ENCODE results near the gene SYTL4.

Gene SYTL4

GRCh38 chrX:100695302-100695701, 36.6 kb downstream of the SYTL4 start:
- H3K27ac ChIP-seq (ENCODE audit: low read depth, low read length): no peak overlapping the region
- H3K4me1 ChIP-seq (ENCODE audit: control insufficient read depth, insufficient read depth, low read length, unreplicated experiment): no peaks in the 10 kb centered on the region
- H3K4me3 ChIP-seq (ENCODE audit: low read depth, low read length): no peak overlapping the region
- no peaks in the 10 kb centered on the region for H3K27me3 ChIP-seq (ENCODE audit: insufficient read depth, low read length)
- H2AFZ ChIP-seq (ENCODE audit: low read length, unreplicated experiment): no peak overlapping the region
- H3K36me3 ChIP-seq (ENCODE audit: insufficient read depth, low read length): no peaks in the 10 kb centered on the region
- no peaks in the 10 kb centered on the region for H3K79me2 ChIP-seq (ENCODE audit: control insufficient read depth, insufficient read depth, low read length, unreplicated experiment)

DNA sequence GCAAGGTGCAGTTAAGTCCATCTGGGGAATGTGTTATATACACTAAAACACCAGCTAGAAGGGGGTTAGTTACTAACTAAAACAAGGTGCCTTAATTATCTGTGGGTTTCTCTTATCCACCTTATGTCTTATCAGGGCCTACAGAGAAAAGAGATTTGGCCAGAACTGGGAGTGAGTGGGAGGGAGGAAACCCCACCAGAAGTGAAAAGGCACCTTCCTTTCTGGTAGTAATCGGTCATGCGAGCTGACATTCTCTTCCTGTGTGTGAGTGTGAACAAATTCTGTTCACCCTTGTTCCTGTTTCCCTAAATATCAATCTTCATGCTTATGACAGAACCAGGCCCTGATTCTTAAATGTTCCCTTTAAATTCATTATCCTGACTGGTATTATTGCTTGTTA, 44.4 kb downstream of the SYTL4 start:
- Histone ChIP-seq H3K27ac (ENCODE audit: low read depth, low read length) (no peak overlapping the region), H3K36me3 (ENCODE audit: insufficient read depth, low read length) (no peaks in the 10 kb centered on the region), H3K4me3 (ENCODE audit: low read depth, low read length) (no peak overlapping the region), H3K4me1 (ENCODE audit: control insufficient read depth, insufficient read depth, low read length, unreplicated experiment) (peaks cover 11% of the 10 kb centered on the region), H2AFZ (ENCODE audit: low read length, unreplicated experiment) (no peak overlapping the region), H3K27me3 (ENCODE audit: insufficient read depth, low read length) (no peaks in the 10 kb centered on the region), H3K79me2 (ENCODE audit: control insufficient read depth, insufficient read depth, low read length, unreplicated experiment) (no peaks in the 10 kb centered on the region)

DNA sequence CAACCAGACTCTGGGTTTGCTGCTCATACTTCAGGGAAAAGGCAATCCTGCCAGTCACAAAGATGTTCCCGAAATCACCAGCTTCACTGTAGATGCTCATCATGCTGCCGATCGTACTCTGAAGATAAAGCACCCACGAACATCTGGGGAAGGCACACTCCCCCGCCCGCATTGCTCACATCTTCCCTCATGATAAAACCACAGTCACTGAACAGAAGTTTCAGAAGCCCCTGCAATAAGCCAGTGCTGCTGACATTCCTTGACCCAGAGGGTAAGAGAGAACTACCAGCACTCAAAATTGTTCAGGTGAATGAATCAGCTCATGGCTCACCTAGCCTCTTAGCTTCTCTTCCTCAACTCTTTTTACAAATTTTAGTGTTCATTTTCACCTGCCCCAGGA, 44.8 kb downstream of the SYTL4 start:
- H3K4me3 ChIP-seq (ENCODE audit: low read depth, low read length): no peak overlapping the region
- no peaks in the 10 kb centered on the region for H3K79me2 ChIP-seq (ENCODE audit: control insufficient read depth, insufficient read depth, low read length, unreplicated experiment)
- no peak overlapping the region for H3K27ac ChIP-seq (ENCODE audit: low read depth, low read length)
- H3K27me3 ChIP-seq (ENCODE audit: insufficient read depth, low read length): no peaks in the 10 kb centered on the region
- H3K36me3 ChIP-seq (ENCODE audit: insufficient read depth, low read length): no peaks in the 10 kb centered on the region
- peaks cover 15% of the 10 kb centered on the region for H3K4me1 ChIP-seq (ENCODE audit: control insufficient read depth, insufficient read depth, low read length, unreplicated experiment)
- H2AFZ ChIP-seq (ENCODE audit: low read length, unreplicated experiment): no peak overlapping the region

- Histone ChIP-seq H3K36me3 (ENCODE audit: insufficient read depth, low read length) (no peaks in the 10 kb centered on the region), H3K4me1 (ENCODE audit: control insufficient read depth, insufficient read depth, low read length, unreplicated experiment) (peaks cover 26% of the 10 kb centered on the region), H3K4me3 (ENCODE audit: low read depth, low read length) (no peak overlapping the region), H2AFZ (ENCODE audit: low read length, unreplicated experiment) (no peak overlapping the region), H3K79me2 (ENCODE audit: control insufficient read depth, insufficient read depth, low read length, unreplicated experiment) (no peaks in the 10 kb centered on the region), H3K27me3 (ENCODE audit: insufficient read depth, low read length) (no peaks in the 10 kb centered on the region), H3K27ac (ENCODE audit: low read depth, low read length) (no peak overlapping the region)
Measured at GRCh38 chrX:100685997-100686305, 46.0 kb downstream of the SYTL4 start.

- Histone ChIP-seq H3K36me3 (ENCODE audit: insufficient read depth, low read length) (no peaks in the 10 kb centered on the region), H3K79me2 (ENCODE audit: control insufficient read depth, insufficient read depth, low read length, unreplicated experiment) (no peaks in the 10 kb centered on the region), H3K4me1 (ENCODE audit: control insufficient read depth, insufficient read depth, low read length, unreplicated experiment) (peaks cover 31% of the 10 kb centered on the region), H3K27me3 (ENCODE audit: insufficient read depth, low read length) (no peaks in the 10 kb centered on the region), H2AFZ (ENCODE audit: low read length, unreplicated experiment) (no peak overlapping the region), H3K27ac (ENCODE audit: low read depth, low read length) (peak overlapping the region; percentile 89), H3K4me3 (ENCODE audit: low read depth, low read length) (no peak overlapping the region)
Measured at GRCh38 chrX:100685284-100685996, 46.5 kb downstream of the SYTL4 start.

DNA sequence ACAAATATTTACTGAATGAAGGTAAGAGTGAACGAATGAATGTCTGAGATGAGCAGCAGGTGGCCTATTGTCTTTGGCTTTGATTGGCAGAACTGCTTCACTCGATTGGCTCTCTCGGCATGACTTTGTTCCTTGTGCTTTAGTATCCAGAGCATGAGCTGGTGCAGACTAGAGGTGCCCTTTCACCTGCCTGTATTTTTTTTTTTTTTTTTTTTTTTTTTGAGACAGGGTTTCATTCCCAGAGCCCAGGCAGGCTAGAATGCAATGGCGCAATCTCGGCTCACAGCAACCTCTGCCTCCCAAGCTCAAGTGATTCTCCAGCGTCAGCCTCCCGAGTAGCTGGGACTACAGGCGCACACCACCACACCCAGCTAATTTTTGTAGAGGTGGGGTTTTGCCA, 49.0 kb downstream of the SYTL4 start:
- peak overlapping the region; percentile 23; the same call in 1 of the 2 replicates for H3K27ac ChIP-seq (ENCODE audit: low read depth, low read length)
- no peaks in the 10 kb centered on the region for H3K79me2 ChIP-seq (ENCODE audit: control insufficient read depth, insufficient read depth, low read length, unreplicated experiment)

GRCh38 chrX:100681599-100681998, 50.3 kb downstream of the SYTL4 start:
- Histone ChIP-seq H3K79me2 (ENCODE audit: control insufficient read depth, insufficient read depth, low read length, unreplicated experiment) (no peaks in the 10 kb centered on the region), H2AFZ (ENCODE audit: low read length, unreplicated experiment) (no peak overlapping the region), H3K27ac (ENCODE audit: low read depth, low read length) (peak overlapping the region; percentile 58), H3K27me3 (ENCODE audit: insufficient read depth, low read length) (no peaks in the 10 kb centered on the region), H3K4me3 (ENCODE audit: low read depth, low read length) (no peak overlapping the region), H3K36me3 (ENCODE audit: insufficient read depth, low read length) (no peaks in the 10 kb centered on the region), H3K4me1 (ENCODE audit: control insufficient read depth, insufficient read depth, low read length, unreplicated experiment) (peaks cover 41% of the 10 kb centered on the region)

More for the DNA sequence above, 49.0 kb downstream of the SYTL4 start:
- no peak overlapping the region for H3K4me3 ChIP-seq (ENCODE audit: low read depth, low read length)
- no peaks in the 10 kb centered on the region for H3K27me3 ChIP-seq (ENCODE audit: insufficient read depth, low read length)
- peaks cover 41% of the 10 kb centered on the region for H3K4me1 ChIP-seq (ENCODE audit: control insufficient read depth, insufficient read depth, low read length, unreplicated experiment)
- no peak overlapping the region for H2AFZ ChIP-seq (ENCODE audit: low read length, unreplicated experiment)
- no peaks in the 10 kb centered on the region for H3K36me3 ChIP-seq (ENCODE audit: insufficient read depth, low read length)

DNA sequence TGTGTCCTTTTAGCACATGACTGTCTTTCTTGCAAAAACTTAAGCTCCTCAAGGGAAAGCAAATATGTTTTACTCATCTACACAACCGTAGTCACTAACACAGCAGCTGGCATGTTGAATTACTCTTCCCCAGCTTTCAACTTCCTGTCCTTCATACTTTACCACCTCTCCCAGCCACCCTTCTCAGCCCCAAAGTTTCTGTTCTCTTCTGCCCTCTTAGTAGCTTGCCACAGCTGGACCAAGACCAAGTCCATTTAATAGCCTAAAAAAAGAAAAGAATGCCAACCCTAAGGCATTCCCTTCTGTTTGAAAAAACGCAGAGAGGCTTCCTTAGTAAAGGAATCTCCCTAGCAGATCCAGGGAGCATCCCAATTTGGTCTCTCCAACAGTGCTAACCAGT, 51.2 kb downstream of the SYTL4 start:
- Histone ChIP-seq H3K36me3 (ENCODE audit: insufficient read depth, low read length) (no peaks in the 10 kb centered on the region), H3K79me2 (ENCODE audit: control insufficient read depth, insufficient read depth, low read length, unreplicated experiment) (no peaks in the 10 kb centered on the region), H3K27me3 (ENCODE audit: insufficient read depth, low read length) (no peaks in the 10 kb centered on the region), H2AFZ (ENCODE audit: low read length, unreplicated experiment) (no peak overlapping the region), H3K27ac (ENCODE audit: low read depth, low read length) (peak overlapping the region; percentile 58), H3K4me1 (ENCODE audit: control insufficient read depth, insufficient read depth, low read length, unreplicated experiment) (peaks cover 41% of the 10 kb centered on the region), H3K4me3 (ENCODE audit: low read depth, low read length) (no peak overlapping the region)

DNA sequence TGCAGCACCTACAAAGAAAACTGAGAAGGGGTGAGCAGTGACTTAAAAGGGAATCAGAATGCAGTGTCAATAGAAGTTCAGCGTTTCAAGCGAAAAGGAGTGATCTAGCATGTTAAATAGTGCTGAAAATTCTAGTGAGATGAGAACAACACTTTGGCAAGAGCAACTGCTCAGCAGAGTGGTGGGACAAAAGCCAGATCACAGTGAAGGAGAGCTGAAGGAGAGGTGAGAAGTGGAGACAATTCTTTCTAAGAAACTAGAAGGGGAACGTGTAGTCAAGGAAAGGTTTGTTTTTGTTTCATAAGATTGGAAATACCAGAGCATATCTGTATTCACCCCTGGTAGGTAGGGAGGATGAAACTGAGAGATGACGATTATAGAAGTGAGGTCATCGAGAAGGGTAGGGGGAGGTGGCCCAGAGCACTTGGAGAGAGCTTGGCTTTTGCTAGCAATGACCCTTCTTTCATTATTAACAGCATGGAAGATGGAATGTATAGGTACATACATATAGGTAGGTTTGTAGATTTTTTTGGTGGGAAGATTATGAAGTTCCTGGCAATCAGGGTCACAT, 54.2 kb downstream of the SYTL4 start:
- no peak overlapping the region for H3K27ac ChIP-seq (ENCODE audit: low read depth, low read length)
- peaks cover 45% of the 10 kb centered on the region for H3K4me1 ChIP-seq (ENCODE audit: control insufficient read depth, insufficient read depth, low read length, unreplicated experiment)
- no peak overlapping the region for H3K4me3 ChIP-seq (ENCODE audit: low read depth, low read length)
- peaks cover 9% of the 10 kb centered on the region; the same call in 1 of the 2 replicates for H3K36me3 ChIP-seq (ENCODE audit: insufficient read depth, low read length)
- no peaks in the 10 kb centered on the region for H3K27me3 ChIP-seq (ENCODE audit: insufficient read depth, low read length)
- H3K79me2 ChIP-seq (ENCODE audit: control insufficient read depth, insufficient read depth, low read length, unreplicated experiment): no peaks in the 10 kb centered on the region
- no peak overlapping the region for H2AFZ ChIP-seq (ENCODE audit: low read length, unreplicated experiment)

- Histone ChIP-seq H3K27me3 (ENCODE audit: insufficient read depth, low read length) (no peaks in the 10 kb centered on the region), H2AFZ (ENCODE audit: low read length, unreplicated experiment) (no peak overlapping the region), H3K4me1 (ENCODE audit: control insufficient read depth, insufficient read depth, low read length, unreplicated experiment) (peaks cover 33% of the 10 kb centered on the region), H3K79me2 (ENCODE audit: control insufficient read depth, insufficient read depth, low read length, unreplicated experiment) (no peaks in the 10 kb centered on the region), H3K4me3 (ENCODE audit: low read depth, low read length) (no peak overlapping the region), H3K27ac (ENCODE audit: low read depth, low read length) (no peak overlapping the region), H3K36me3 (ENCODE audit: insufficient read depth, low read length) (peaks cover 9% of the 10 kb centered on the region; the same call in 1 of the 2 replicates)
Measured at GRCh38 chrX:100674705-100675104, 57.2 kb downstream of the SYTL4 start.

DNA sequence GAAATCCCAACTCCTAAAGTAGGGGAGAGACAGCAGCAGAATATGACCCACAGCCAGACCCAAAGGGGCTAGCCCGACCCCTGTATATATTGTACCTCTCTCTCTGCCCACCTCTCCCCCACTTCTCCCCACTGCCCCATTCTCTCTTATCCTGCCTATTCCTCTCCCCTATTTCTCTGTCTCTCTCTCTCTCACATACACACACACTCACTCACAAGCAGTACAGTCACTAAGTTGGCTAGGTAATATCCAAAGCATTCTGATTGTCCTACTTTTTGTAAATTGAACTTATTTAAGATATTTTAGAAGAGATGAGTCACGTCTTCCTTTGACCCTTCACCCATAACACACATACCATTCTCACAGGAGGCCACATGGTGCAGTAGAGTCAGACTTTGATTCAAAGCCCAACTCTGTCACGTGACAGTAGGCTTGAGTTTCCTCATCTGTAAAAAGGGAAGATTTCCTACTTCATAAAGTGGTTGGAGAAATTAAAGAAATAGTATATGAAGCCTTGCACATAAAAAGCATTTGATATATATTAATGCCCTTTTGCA, 58.4 kb downstream of the SYTL4 start:
- Histone ChIP-seq H3K4me3 (ENCODE audit: low read depth, low read length) (no peak overlapping the region), H3K79me2 (ENCODE audit: control insufficient read depth, insufficient read depth, low read length, unreplicated experiment) (no peaks in the 10 kb centered on the region), H3K36me3 (ENCODE audit: insufficient read depth, low read length) (peaks cover 9% of the 10 kb centered on the region; the same call in 1 of the 2 replicates), H3K27ac (ENCODE audit: low read depth, low read length) (peak overlapping the region; percentile 81), H3K27me3 (ENCODE audit: insufficient read depth, low read length) (no peaks in the 10 kb centered on the region), H2AFZ (ENCODE audit: low read length, unreplicated experiment) (no peak overlapping the region), H3K4me1 (ENCODE audit: control insufficient read depth, insufficient read depth, low read length, unreplicated experiment) (peaks cover 30% of the 10 kb centered on the region)

All from ACC112 (cell line).